LNCAP (cell line): ENCODE data around the gene POMT2.

Experiments
- TF ChIP-seq, protein P1 (sequence below): fragments of 450-650 bp; IDR thresholded peaks from 2 replicates; pipeline ENCODE4 v1.5.1; 2017; ENCODE audit warnings: mild to moderate bottlenecking

Gene POMT2

DNA sequence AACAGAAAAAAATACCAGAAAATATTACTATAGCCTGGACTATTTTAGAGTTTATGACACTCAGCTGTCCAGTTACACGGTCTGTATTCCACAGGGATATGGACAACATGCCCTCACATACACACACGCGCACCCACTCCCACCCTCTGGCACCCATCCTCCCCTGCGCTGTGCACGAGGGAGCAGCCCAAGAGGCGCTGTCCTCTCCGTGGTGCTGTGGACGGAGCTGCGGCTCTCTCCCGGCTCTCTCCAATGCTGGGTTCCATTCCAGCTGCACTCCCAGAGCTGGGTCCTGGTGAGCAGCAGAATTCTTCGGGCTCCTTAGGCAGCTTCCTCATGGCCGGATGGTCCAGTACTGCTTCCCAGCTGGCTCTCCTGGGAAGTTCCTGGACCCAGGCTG lies 43.7 kb downstream of the POMT2 start:
- TF ChIP-seq, protein P1, sequence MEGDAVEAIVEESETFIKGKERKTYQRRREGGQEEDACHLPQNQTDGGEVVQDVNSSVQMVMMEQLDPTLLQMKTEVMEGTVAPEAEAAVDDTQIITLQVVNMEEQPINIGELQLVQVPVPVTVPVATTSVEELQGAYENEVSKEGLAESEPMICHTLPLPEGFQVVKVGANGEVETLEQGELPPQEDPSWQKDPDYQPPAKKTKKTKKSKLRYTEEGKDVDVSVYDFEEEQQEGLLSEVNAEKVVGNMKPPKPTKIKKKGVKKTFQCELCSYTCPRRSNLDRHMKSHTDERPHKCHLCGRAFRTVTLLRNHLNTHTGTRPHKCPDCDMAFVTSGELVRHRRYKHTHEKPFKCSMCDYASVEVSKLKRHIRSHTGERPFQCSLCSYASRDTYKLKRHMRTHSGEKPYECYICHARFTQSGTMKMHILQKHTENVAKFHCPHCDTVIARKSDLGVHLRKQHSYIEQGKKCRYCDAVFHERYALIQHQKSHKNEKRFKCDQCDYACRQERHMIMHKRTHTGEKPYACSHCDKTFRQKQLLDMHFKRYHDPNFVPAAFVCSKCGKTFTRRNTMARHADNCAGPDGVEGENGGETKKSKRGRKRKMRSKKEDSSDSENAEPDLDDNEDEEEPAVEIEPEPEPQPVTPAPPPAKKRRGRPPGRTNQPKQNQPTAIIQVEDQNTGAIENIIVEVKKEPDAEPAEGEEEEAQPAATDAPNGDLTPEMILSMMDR: no peak

DNA sequence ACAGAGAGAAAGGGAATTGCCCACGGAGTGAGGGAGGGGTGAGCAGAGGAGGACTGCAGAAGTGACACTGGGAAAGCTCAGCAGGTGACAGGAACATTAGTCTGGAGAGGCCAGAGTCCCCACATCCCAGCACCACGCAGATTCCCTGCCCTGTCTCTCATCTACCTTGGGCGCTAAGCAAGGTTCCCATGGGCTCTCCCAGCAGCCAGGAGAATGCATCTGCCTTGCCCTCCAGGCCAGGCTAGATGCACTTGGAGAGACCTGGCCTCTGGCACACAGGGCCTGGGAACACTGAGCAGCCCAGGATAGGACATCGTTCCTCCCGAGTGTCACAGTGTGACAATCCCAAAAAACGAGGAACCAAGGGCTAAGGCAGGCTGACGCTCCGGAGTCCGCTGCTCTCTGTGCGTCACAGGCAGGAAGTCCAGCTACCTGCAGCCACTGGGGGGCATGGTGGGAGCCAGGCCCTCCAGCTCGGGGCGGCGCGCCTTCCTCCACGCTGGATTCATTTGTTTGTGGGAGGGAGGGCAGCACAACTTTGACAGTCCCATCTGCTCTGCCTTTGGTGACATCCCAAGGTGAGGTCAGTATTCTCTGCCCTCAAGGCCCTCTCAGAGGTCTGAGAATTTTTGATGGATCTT lies 44.3 kb downstream of the POMT2 start:
- TF ChIP-seq, protein P1: no peak

GRCh38 chr14:77275601-77276017 lies 45.1 kb downstream of the POMT2 start:
- TF ChIP-seq, protein P1: no peak

GRCh38 chr14:77275041-77275580 lies 45.6 kb downstream of the POMT2 start:
- TF ChIP-seq, protein P1: no peak

GRCh38 chr14:77273796-77274195 lies 46.9 kb downstream of the POMT2 start:
- TF ChIP-seq, protein P1: no peak

GRCh38 chr14:77272261-77272660 lies 48.4 kb downstream of the POMT2 start:
- TF ChIP-seq, protein P1: no peak

DNA sequence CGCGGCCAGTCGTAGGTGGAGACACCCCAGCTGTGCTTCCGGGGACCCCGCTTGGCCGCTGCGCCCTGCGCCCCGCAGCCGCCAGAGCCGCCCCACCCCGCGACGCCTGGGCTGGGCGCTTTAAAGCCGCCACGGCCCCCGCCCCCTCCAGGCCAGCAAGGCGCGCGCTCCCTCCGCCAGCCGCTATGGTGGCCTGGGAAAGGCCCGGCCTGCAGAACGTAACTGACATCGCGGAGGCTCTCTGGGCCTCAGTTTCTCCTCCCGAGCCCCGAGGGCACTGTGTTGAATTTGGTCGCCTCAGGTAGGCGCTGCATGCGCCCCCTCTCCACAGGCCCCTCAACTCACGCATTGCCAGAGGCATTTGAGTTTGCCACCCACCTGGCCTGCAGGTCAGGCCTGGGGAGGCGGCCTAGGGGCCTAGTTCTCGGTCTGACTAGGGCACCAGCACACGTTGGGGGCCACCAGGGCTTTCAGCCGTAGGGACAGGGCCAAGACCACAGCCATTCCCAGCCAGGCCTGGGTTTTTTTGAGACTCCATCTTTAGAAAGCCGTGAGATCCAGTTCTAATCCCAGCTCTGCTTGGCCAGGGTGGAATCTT lies 49.5 kb downstream of the POMT2 start, which contains the start of gene NGB:
TSS of gene NGB (minus strand) at position 94 of the 598 bp plus-strand sequence. CDS start 269 bp downstream, outside the sequence.
- TF ChIP-seq, protein P1: no peak
